SK-N-SH (cell line): ENCODE measurements around the gene CSRNP2. TPM values are rescaled to one million over a fixed set of nuclear protein-coding genes. Genes with fewer than 3 reads are reported as not detected.
A peak's percentile ranks its signal among the peaks of the same experiment; 100 is the strongest.

Source experiments
- CTCF ChIA-PET: fragments of 300-600, 350-600 bp; formaldehyde crosslinking; extraction: SDS; loops from one replicate; lab custom pipeline; 2021; lab: Yijun Ruan, JAX
- POLR2A ChIA-PET: fragments of 350-600 bp; sonication (Branson Sonifier 250); formaldehyde crosslinking; extraction: SDS; loops from one replicate; lab custom pipeline; 2020; ENCODE audit warnings: antibody characterized with exemption, inconsistent platforms; lab: Yijun Ruan, JAX
- DNase-seq: peaks from one replicate; pipeline ENCODE4 v3.0.0; 2012
- H2AFZ ChIP-seq: fragments of 200-600 bp; sonication (generic); 2 replicates; pipeline ENCODE4 v1.8.1; 2016; ENCODE audit warnings: antibody characterized with exemption, mild to moderate bottlenecking, low read depth
- H3F3A ChIP-seq: fragments of 200-600 bp; sonication (generic); replicated peaks from 2 replicates; pipeline ENCODE3; 2016; ENCODE audit warnings: antibody characterized with exemption, mild to moderate bottlenecking; ENCODE audit not compliant: insufficient read depth
- H3K27ac ChIP-seq, 2 experiments: fragments of 200-500 bp in 1 of 2; fragments of 200-600 bp in 1 of 2; sonication (Bioruptor generic) in 1 of 2; sonication (generic), shearing (Covaris generic) in 1 of 2; 2 replicates each; pipeline versions ENCODE4 v1.5.1 to v1.6.1; 2014 to 2016; ENCODE audit warnings: low read depth in 2 of 2, inconsistent platforms in 1 of 2, low read length in 1 of 2, mild to moderate bottlenecking in 1 of 2, mixed read lengths in 1 of 2
- H3K27me3 ChIP-seq: fragments of 200-600 bp; sonication (generic), shearing (Covaris generic); 2 replicates; pipeline ENCODE4 v1.6.1; 2016; ENCODE audit warnings: mixed run types; ENCODE audit not compliant: insufficient read depth
- H3K36me3 ChIP-seq, 2 experiments: fragments of 200-500 bp in 1 of 2; fragments of 200-600 bp in 1 of 2; sonication (Bioruptor generic) in 1 of 2; sonication (generic) in 1 of 2; replicated peaks in 1 of 2; 2 replicates each; pipeline versions ENCODE3 to v1.5.1; 2014 to 2016; ENCODE audit warnings: low read length in 1 of 2, mild to moderate bottlenecking in 1 of 2; ENCODE audit not compliant: insufficient read depth in 2 of 2, control insufficient read depth in 1 of 2
- H3K4me1 ChIP-seq, 2 experiments: fragments of 200-500 bp in 1 of 2; fragments of 200-600 bp in 1 of 2; sonication (Bioruptor generic) in 1 of 2; sonication (generic), shearing (Covaris generic) in 1 of 2; 2 replicates each; pipeline versions ENCODE4 v1.5.1 to v1.6.1; 2014 to 2016; ENCODE audit warnings: low read depth in 1 of 2, low read length in 1 of 2, mixed run types in 1 of 2; ENCODE audit not compliant: insufficient read depth in 2 of 2, control insufficient read depth in 1 of 2
- H3K4me2 ChIP-seq: fragments of 200-600 bp; sonication (generic), shearing (Covaris generic); 2 replicates; pipeline ENCODE4 v1.6.1; 2017; ENCODE audit warnings: mixed run types
- H3K4me3 ChIP-seq, 2 experiments: fragments of 200-500 bp in 1 of 2; fragments of 200-600 bp in 1 of 2; sonication (Bioruptor generic) in 1 of 2; sonication (generic), shearing (Covaris generic) in 1 of 2; 2 replicates each; pipeline versions ENCODE4 v1.5.1 to v1.8.1; 2014 to 2016; ENCODE audit warnings: low read depth in 2 of 2, inconsistent platforms in 1 of 2, low read length in 1 of 2, mild to moderate bottlenecking in 1 of 2, mixed read lengths in 1 of 2, moderate library complexity in 1 of 2
- H3K79me2 ChIP-seq: fragments of 200-600 bp; sonication (generic); 2 replicates; pipeline ENCODE4 v1.8.1; 2017; ENCODE audit warnings: mild to moderate bottlenecking; ENCODE audit not compliant: insufficient read depth
- H3K9ac ChIP-seq: fragments of 200-600 bp; sonication (generic); 2 replicates; pipeline ENCODE4 v1.6.1; 2017; ENCODE audit warnings: mixed run types
- H3K9me2 ChIP-seq: fragments of 200-600 bp; sonication (generic); 2 replicates; pipeline ENCODE4 v1.6.1; 2017; ENCODE audit warnings: mixed run types
- H3K9me3 ChIP-seq: fragments of 200-600 bp; sonication (generic); 2 replicates; pipeline ENCODE4 v1.6.1; 2017; ENCODE audit warnings: mixed run types, mild to moderate bottlenecking, moderate library complexity
- H4K20me1 ChIP-seq: fragments of 200-600 bp; sonication (generic); 2 replicates; pipeline ENCODE4 v1.6.1; 2017; ENCODE audit warnings: mild to moderate bottlenecking, mixed run types; ENCODE audit not compliant: insufficient read depth
- CHD2 ChIP-seq: fragments of 150-350 bp; IDR thresholded peaks from 2 replicates; pipeline ENCODE4 v1.6.1; 2018; ENCODE audit warnings: low read length; ENCODE audit not compliant: partially characterized antibody
- CTCF ChIP-seq: fragments of 200-600 bp; sonication (generic); IDR thresholded peaks from 2 replicates; pipeline ENCODE4 v1.6.1; 2017; ENCODE audit warnings: antibody characterized with exemption, mild to moderate bottlenecking, moderate library complexity
- ELF1 ChIP-seq: IDR thresholded peaks from 2 replicates; pipeline ENCODE4 v1.4.0; 2012
- EP300 ChIP-seq, 2 experiments: IDR thresholded peaks; 2 replicates each; pipeline versions ENCODE4 v1.4.0 to v1.6.1; 2012; ENCODE audit warnings: borderline replicate concordance in 1 of 2, low read depth in 1 of 2, low read length in 1 of 2
- GABPA ChIP-seq: IDR thresholded peaks from 2 replicates; pipeline ENCODE4 v1.4.0; 2012; ENCODE audit warnings: low read depth, mild to moderate bottlenecking
- MXI1 ChIP-seq: IDR thresholded peaks from 2 replicates; pipeline ENCODE4 v1.6.1; 2012; ENCODE audit warnings: mild to moderate bottlenecking, low read depth, low read length, improper control_type of control experiment
- POLR2AphosphoS5 ChIP-seq: IDR thresholded peaks from 2 replicates; pipeline ENCODE4 v1.6.1; 2012; ENCODE audit warnings: low read depth, low read length
- REST ChIP-seq: IDR thresholded peaks from 2 replicates; pipeline ENCODE4 v1.6.1; 2012; ENCODE audit warnings: mild to moderate bottlenecking, low read depth, low read length, moderate library complexity
- RFX5 ChIP-seq: IDR thresholded peaks from 2 replicates; pipeline ENCODE4 v1.6.1; 2012; ENCODE audit warnings: mild to moderate bottlenecking, improper control_type of control experiment, low read length
- RXRA ChIP-seq: IDR thresholded peaks from 2 replicates; pipeline ENCODE4 v1.4.0; 2012; ENCODE audit warnings: low read depth, mild to moderate bottlenecking, borderline replicate concordance
- SIN3A ChIP-seq: IDR thresholded peaks from 2 replicates; pipeline ENCODE4 v1.6.1; 2012; ENCODE audit warnings: low read depth, mild to moderate bottlenecking, low read length, moderate library complexity, borderline replicate concordance
- TAF1 ChIP-seq: IDR thresholded peaks from 2 replicates; pipeline ENCODE4 v1.6.1; 2012; ENCODE audit warnings: low read depth, mild to moderate bottlenecking, low read length, moderate library complexity, borderline replicate concordance
- WGBS: methylation state at CpG from one replicate; pipeline ENCODE4 v1.1.6; 2017; ENCODE audit warnings: low lambda C conversion rate; 5-methylcytosine and 5-hydroxymethylcytosine counted together
- polyA plus RNA-seq, 3 experiments: library from polyadenylated mRNA; depleted of rRNA; stranded (reverse); fragments of >200 nt; gene quantifications; 2 replicates each; pipeline ENCODE4 v1.2.3, GENCODE V29; 2012
- TF ChIP-seq, protein P1 (sequence below): IDR thresholded peaks from 2 replicates; pipeline ENCODE4 v1.4.0; 2012; ENCODE audit warnings: low read depth, borderline replicate concordance
- TF ChIP-seq, protein P2 (sequence below): IDR thresholded peaks from 2 replicates; pipeline ENCODE4 v1.4.0; 2012; ENCODE audit warnings: low read depth

CSRNP2 gene, protein sequence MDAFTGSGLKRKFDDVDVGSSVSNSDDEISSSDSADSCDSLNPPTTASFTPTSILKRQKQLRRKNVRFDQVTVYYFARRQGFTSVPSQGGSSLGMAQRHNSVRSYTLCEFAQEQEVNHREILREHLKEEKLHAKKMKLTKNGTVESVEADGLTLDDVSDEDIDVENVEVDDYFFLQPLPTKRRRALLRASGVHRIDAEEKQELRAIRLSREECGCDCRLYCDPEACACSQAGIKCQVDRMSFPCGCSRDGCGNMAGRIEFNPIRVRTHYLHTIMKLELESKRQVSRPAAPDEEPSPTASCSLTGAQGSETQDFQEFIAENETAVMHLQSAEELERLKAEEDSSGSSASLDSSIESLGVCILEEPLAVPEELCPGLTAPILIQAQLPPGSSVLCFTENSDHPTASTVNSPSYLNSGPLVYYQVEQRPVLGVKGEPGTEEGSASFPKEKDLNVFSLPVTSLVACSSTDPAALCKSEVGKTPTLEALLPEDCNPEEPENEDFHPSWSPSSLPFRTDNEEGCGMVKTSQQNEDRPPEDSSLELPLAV
- 18.7 and 22.7 TPM in 2 replicates for polyA plus RNA-seq (2012; rRNA removed)
- polyA plus RNA-seq (2012; cell fraction: cytosol; rRNA removed) = 18.6 and 19.3 TPM in 2 replicates
- polyA plus RNA-seq (2012; cell fraction: nucleus; rRNA removed) = 34.1 and 44.5 TPM in 2 replicates

GRCh38 chr12:51083126-51083833 lies at the start of gene CSRNP2:
CSRNP2 (minus strand) TSS chr12:51083596; CDS start chr12:51076561, 7,035 bp downstream.
- H4K20me1 ChIP-seq = peaks cover 31% of the 10 kb centered on the region
- H3K9me2 ChIP-seq = no peaks in the 10 kb centered on the region
- 1% methylated on average over 21 of the region's 74 CpGs for WGBS
- no peaks in the 10 kb centered on the region for H3F3A ChIP-seq
- H3K4me3 ChIP-seq = peak within 1 kb of the TSS; percentile 83 to 97
- ChIA-PET POLR2A (interaction anchor here (0.6 to 2.7 kb wide), 18 partner anchors 9 to 626 kb away, joined by 3 to 16 read pairs (median 4); partner anchors contain the start of genes DAZAP2, LETMD1, POU6F1 and SLC11A2), CTCF (interaction anchor here (0.7 kb wide), 1 partner anchor 871 kb away, joined by 3 read pairs; no protein-coding TSS in a partner anchor)
- no peaks in the 10 kb centered on the region for H3K9me3 ChIP-seq
- DNase-seq = peak; percentile 99
- H2AFZ ChIP-seq = peak within 1 kb of the TSS; percentile 93
- H3K9ac ChIP-seq = peak within 1 kb of the TSS; percentile 98
- peaks cover 49% of the 10 kb centered on the region for H3K79me2 ChIP-seq
- H3K27ac ChIP-seq = peak within 1 kb of the TSS; percentile 86 to 90
- H3K27me3 ChIP-seq = no peaks in the 10 kb centered on the region
- peaks cover 6 to 7% of the 10 kb centered on the region in 2 experiments; a peak in 3 of 4 replicates for H3K4me1 ChIP-seq
- peaks cover 0 to 3% of the 10 kb centered on the region in 2 experiments for H3K36me3 ChIP-seq
- H3K4me2 ChIP-seq = peak within 1 kb of the TSS; percentile 75
- TF ChIP-seq, protein P1, sequence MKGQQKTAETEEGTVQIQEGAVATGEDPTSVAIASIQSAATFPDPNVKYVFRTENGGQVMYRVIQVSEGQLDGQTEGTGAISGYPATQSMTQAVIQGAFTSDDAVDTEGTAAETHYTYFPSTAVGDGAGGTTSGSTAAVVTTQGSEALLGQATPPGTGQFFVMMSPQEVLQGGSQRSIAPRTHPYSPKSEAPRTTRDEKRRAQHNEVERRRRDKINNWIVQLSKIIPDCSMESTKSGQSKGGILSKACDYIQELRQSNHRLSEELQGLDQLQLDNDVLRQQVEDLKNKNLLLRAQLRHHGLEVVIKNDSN = no peak
- TF ChIP-seq GABPA (peak; percentile 61; the same call in 1 of the 2 replicates), SIN3A (peak; percentile 90; the same call in 1 of the 2 replicates), EP300 (IDR thresholded peaks at IDR 0.05; ENCODE audit: borderline replicate concordance in 1 of 2, low read depth in 1 of 2, low read length in 1 of 2) (peak in 1 of 2 experiments; percentile 10; a peak in 1 of 4 replicates), REST (peak; percentile 62; the same call in 1 of the 2 replicates), CHD2 (peak; percentile 65), MXI1 (peak; percentile 70; the same call in 1 of the 2 replicates), RXRA (no peak), RFX5 (no peak), ELF1 (0 out of 2 replicates have a peak, but pooled peaks have one; percentile 32), CTCF (no peak), TAF1 (peak; percentile 98), POLR2AphosphoS5 (peak; percentile 99)
- TF ChIP-seq, protein P2, sequence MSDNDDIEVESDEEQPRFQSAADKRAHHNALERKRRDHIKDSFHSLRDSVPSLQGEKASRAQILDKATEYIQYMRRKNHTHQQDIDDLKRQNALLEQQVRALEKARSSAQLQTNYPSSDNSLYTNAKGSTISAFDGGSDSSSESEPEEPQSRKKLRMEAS = peak; percentile 44
